OCI-LY1 (cell line): ENCODE data around the gene DUSP16.

ENCODE experiments used
- H2AFZ ChIP-seq: fragments of 200-600 bp; sonication (generic), shearing (Covaris generic); 2 replicates; pipeline ENCODE4 v1.6.0; 2014; ENCODE audit warnings: antibody characterized with exemption, mild to moderate bottlenecking, low read length
- H3F3A ChIP-seq: fragments of 200-600 bp; sonication (generic), shearing (Covaris generic); 2 replicates; pipeline ENCODE4 v1.6.0; 2014; ENCODE audit warnings: mild to moderate bottlenecking, antibody characterized with exemption, low read length, moderate library complexity; ENCODE audit not compliant: insufficient read depth
- H3K27ac ChIP-seq: fragments of 200-600 bp; sonication (generic); 2 replicates; pipeline ENCODE4 v1.5.1; 2014; ENCODE audit warnings: low read length, mixed run types, mild to moderate bottlenecking, low read depth; ENCODE audit not compliant: poor library complexity, severe bottlenecking
- H3K27me3 ChIP-seq: fragments of 200-600 bp; sonication (generic); 2 replicates; pipeline ENCODE4 v1.6.0; 2014; ENCODE audit warnings: antibody characterized with exemption, mild to moderate bottlenecking, low read length, moderate library complexity; ENCODE audit not compliant: insufficient read depth
- H3K36me3 ChIP-seq: fragments of 200-600 bp; sonication (generic); 2 replicates; pipeline ENCODE4 v1.6.1; 2014; ENCODE audit warnings: mild to moderate bottlenecking, antibody characterized with exemption, low read length, moderate library complexity, mixed read lengths; ENCODE audit not compliant: insufficient read depth
- H3K4me1 ChIP-seq: fragments of 200-600 bp; sonication (generic); 2 replicates; pipeline ENCODE4 v1.5.1; 2014; ENCODE audit warnings: mild to moderate bottlenecking, low read length, moderate library complexity; ENCODE audit not compliant: insufficient read depth, severe bottlenecking
- H3K4me2 ChIP-seq: fragments of 200-600 bp; sonication (generic), shearing (Covaris generic); 2 replicates; pipeline ENCODE4 v1.6.1; 2014; ENCODE audit warnings: low read length
- H3K4me3 ChIP-seq: fragments of 200-600 bp; sonication (generic); 2 replicates; pipeline ENCODE4 v1.5.1; 2014; ENCODE audit warnings: low read length, low read depth, mild to moderate bottlenecking, mixed read lengths; ENCODE audit not compliant: poor library complexity, severe bottlenecking
- H3K79me2 ChIP-seq: fragments of 200-600 bp; shearing (Covaris generic); 2 replicates; pipeline ENCODE4 v1.6.1; 2016; ENCODE audit warnings: mixed run types, low read length, mixed read lengths; ENCODE audit not compliant: insufficient read depth
- H3K9ac ChIP-seq: fragments of 200-600 bp; sonication (generic), shearing (Covaris generic); 2 replicates; pipeline ENCODE4 v1.6.1; 2014; ENCODE audit warnings: mild to moderate bottlenecking, low read length, mixed read lengths
- H3K9me2 ChIP-seq: fragments of 200-600 bp; sonication (generic), shearing (Covaris generic); 2 replicates; pipeline ENCODE4 v1.6.1; 2014; ENCODE audit warnings: low read depth, mild to moderate bottlenecking, low read length, mixed read lengths
- H3K9me3 ChIP-seq: fragments of 200-600 bp; shearing (Covaris generic); 2 replicates; pipeline ENCODE4 v1.6.1; 2014; ENCODE audit warnings: low read length, mixed read lengths
- H4K20me1 ChIP-seq: fragments of 200-600 bp; sonication (generic), shearing (Covaris generic); 2 replicates; pipeline ENCODE4 v1.6.0; 2016; ENCODE audit warnings: mild to moderate bottlenecking, low read length; ENCODE audit not compliant: insufficient read depth
- EZH2 ChIP-seq: fragments of 200-600 bp; sonication (generic), shearing (Covaris generic); IDR thresholded peaks from 2 replicates; pipeline ENCODE4 v1.8.0; 2017; ENCODE audit warnings: borderline replicate concordance, mixed run types, mild to moderate bottlenecking, antibody characterized with exemption, low read length, moderate library complexity, mixed read lengths
- TF ChIP-seq, protein P1 (sequence below): fragments of 200-600 bp; sonication (generic), shearing (Covaris generic); IDR thresholded peaks from 2 replicates; pipeline ENCODE4 v1.5.1; 2017; ENCODE audit warnings: mild to moderate bottlenecking, antibody characterized with exemption, low read length, moderate library complexity, mixed read lengths

DUSP16 gene

DNA sequence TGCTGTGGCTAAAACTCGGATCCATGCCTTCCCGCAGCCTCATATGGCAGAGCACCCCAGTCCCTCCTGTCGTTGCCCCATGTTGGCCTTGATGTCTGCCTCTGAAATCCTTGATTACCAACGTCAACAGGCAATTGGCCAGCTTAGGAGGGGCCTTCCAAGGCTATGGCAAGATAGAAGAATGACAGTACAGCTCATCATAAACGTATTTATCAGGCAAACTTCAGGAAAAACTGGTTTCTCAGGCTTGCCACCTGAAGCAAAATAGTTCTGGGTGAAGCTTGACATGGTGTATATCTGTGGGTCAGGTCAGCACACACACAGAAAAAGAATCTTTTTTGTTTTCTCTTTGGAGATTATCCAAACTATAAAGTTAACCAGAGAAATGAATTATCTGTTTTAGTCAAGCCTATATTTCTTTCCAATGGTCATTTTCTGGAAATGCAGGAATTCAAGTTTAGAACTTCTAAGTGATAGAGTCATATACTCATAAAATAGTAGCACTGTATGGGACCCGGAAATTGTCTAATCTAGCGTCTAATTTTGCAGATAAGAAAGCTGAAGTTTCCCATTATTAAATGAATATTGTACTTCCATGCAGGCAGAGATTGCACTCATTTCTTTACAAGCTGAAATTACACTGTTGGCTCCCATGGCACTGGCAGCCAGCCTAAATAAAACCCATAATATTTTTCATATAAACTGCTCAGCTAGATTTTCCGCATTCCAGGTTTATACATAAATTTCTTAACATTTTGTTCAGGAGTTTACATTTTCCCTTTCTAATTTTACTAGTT, 24.4 kb upstream of the DUSP16 start:
- peaks cover 13% of the 10 kb centered on the region for H3K4me1 ChIP-seq
- TF ChIP-seq, protein P1, sequence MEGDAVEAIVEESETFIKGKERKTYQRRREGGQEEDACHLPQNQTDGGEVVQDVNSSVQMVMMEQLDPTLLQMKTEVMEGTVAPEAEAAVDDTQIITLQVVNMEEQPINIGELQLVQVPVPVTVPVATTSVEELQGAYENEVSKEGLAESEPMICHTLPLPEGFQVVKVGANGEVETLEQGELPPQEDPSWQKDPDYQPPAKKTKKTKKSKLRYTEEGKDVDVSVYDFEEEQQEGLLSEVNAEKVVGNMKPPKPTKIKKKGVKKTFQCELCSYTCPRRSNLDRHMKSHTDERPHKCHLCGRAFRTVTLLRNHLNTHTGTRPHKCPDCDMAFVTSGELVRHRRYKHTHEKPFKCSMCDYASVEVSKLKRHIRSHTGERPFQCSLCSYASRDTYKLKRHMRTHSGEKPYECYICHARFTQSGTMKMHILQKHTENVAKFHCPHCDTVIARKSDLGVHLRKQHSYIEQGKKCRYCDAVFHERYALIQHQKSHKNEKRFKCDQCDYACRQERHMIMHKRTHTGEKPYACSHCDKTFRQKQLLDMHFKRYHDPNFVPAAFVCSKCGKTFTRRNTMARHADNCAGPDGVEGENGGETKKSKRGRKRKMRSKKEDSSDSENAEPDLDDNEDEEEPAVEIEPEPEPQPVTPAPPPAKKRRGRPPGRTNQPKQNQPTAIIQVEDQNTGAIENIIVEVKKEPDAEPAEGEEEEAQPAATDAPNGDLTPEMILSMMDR = no peak
- no peak overlapping the region for H3K4me2 ChIP-seq
- H3F3A ChIP-seq = no peaks in the 10 kb centered on the region
- no peak overlapping the region for H2AFZ ChIP-seq
- no peaks in the 10 kb centered on the region for H3K79me2 ChIP-seq
- no peaks in the 10 kb centered on the region for H3K9me2 ChIP-seq
- no peaks in the 10 kb centered on the region for H3K9me3 ChIP-seq
- H3K4me3 ChIP-seq = no peak overlapping the region
- H3K27ac ChIP-seq = no peak overlapping the region
- no peak overlapping the region for H3K9ac ChIP-seq
- H3K36me3 ChIP-seq = no peaks in the 10 kb centered on the region
- H4K20me1 ChIP-seq = no peaks in the 10 kb centered on the region
- H3K27me3 ChIP-seq = no peaks in the 10 kb centered on the region

DNA sequence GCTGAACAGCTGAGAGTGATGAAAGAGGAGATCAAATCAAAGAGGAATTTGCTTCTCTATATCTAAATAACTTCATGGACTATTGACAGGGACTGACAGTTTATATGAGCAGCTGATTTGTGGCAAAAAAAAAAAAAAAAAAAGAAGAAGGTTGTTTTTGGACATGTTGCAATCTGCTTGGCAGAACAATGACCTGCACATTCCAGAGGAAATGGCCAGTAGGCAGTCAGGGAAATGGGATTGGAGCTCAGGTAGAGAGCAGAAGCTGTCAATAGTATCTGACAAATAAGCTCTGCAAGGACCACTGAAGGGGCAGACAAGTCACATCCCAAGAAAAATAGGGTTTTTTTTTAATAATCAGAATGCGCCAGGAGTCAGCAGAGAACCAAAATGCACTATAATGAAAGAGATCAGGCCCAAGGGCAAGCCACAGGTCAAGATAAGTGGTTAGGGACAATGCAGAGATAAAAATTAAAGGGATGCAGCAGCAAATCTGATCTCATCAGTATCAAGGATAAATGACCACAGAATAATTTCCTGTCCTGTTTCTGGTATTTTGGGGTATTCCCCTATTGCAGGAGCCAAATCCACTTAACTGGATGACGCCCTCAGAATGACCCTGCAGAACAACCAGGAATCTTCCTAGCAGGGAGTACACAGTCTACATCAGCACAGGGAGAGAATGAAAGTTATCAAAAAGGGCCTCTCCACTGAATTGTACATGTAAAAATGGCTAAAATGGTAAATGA, 22.6 kb upstream of the DUSP16 start:
- Histone ChIP-seq H3K9ac (no peak overlapping the region), H3F3A (no peaks in the 10 kb centered on the region), H3K27ac (no peak overlapping the region), H3K4me1 (peaks cover 15% of the 10 kb centered on the region), H3K27me3 (no peaks in the 10 kb centered on the region), H3K36me3 (no peaks in the 10 kb centered on the region), H3K79me2 (no peaks in the 10 kb centered on the region), H3K9me2 (no peaks in the 10 kb centered on the region), H4K20me1 (no peaks in the 10 kb centered on the region), H2AFZ (no peak overlapping the region), H3K4me2 (no peak overlapping the region), H3K4me3 (no peak overlapping the region), H3K9me3 (no peaks in the 10 kb centered on the region)
- TF ChIP-seq EZH2 = no peak
- TF ChIP-seq, protein P1 = no peak

DNA sequence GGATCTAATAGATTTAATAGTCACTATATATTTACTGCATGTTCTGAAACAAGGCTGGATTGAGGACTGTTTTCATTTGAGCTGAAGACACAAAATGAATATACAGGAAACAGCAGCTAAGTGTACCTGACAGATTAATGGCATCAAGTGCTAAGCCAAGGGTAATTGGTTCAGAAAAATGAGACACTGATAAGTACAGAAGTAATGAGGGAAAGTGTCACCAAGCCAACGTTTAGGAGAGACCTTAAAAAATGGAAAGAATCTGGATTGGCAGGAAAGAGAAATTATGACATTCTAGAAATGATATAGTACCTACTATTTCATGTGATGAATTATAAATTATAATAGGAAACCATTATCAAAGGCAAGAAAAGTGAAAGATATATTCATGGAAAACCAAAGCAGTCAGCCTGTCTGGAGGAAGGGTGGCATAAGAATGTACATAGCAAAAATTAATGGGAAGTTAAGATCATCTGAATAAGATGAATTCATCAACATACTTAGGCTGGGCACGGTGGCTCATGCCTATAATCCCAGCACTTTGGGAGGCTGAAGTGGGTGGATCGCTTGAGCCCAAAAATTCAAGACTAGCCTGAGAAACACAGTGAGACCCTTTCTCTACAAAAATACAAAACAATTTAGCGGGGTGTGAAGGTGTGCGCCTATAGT, 21.0 kb upstream of the DUSP16 start:
- no peak overlapping the region for H2AFZ ChIP-seq
- H3K36me3 ChIP-seq = no peaks in the 10 kb centered on the region
- H3K27ac ChIP-seq = no peak overlapping the region
- H3K4me1 ChIP-seq = peaks cover 15% of the 10 kb centered on the region
- H3K9me3 ChIP-seq = no peaks in the 10 kb centered on the region
- no peak overlapping the region for H3K4me2 ChIP-seq
- H3K9me2 ChIP-seq = no peaks in the 10 kb centered on the region
- H4K20me1 ChIP-seq = no peaks in the 10 kb centered on the region
- no peak overlapping the region for H3K4me3 ChIP-seq
- H3F3A ChIP-seq = no peaks in the 10 kb centered on the region
- H3K9ac ChIP-seq = no peak overlapping the region
- H3K79me2 ChIP-seq = no peaks in the 10 kb centered on the region
- no peaks in the 10 kb centered on the region for H3K27me3 ChIP-seq
- TF ChIP-seq EZH2 = no peak
- TF ChIP-seq, protein P1 = no peak
